GM23338 (cell line): ENCODE data around the gene MYO18B.

Experiments used
- CTCF ChIP-seq, 2 experiments: fragments of 200-600 bp in 1 of 2; sonication (generic) in 1 of 2; conservative IDR thresholded peaks; 2 replicates each; pipeline versions ENCODE4 v1.5.1 to v1.6.1; 2016 to 2017; ENCODE audit warnings: antibody characterized with exemption in 2 of 2, low read depth in 2 of 2, mild to moderate bottlenecking in 2 of 2, moderate library complexity in 1 of 2
- STAT1 ChIP-seq: IDR thresholded peaks from one replicate; pipeline ENCODE4 v1.6.1; 2016; ENCODE audit warnings: antibody characterized with exemption; ENCODE audit not compliant: unreplicated experiment

- TF ChIP-seq CTCF (conservative IDR thresholded peaks at IDR 0.05; ENCODE audit: low read depth in 2 of 2), result no peak
- no peak for TF ChIP-seq STAT1
These were observed 82.9 kb downstream of the MYO18B start for GRCh38 chr22:25824828-25825423.
